HepG2 (cell line): Measurements from ENCODE around the gene FUT3. TPM values are rescaled to one million over a fixed set of nuclear protein-coding genes. Genes with fewer than 3 reads are reported as not detected.

Experiments used
- ATAC-seq: fragments of 200-7000 bp; cut with Tn5 transposase; 3 replicates; pipeline ENCODE4 v1.9.1; 2020; ENCODE audit warnings: mild to moderate bottlenecking, moderate library complexity
- BruUV-seq: library from RNA; stranded (reverse); fragments of 400-500 nt; replicated peaks from 2 replicates; lab custom pipeline; 2021; lab: Mats Ljungman, UMichigan
- CTCF ChIA-PET: fragments of 300-600 bp; formaldehyde crosslinking; extraction: SDS; loops from one replicate; lab custom pipeline; 2021; ENCODE audit warnings: low total read pairs, inconsistent platforms, low intra/inter-chr PET ratio; lab: Yijun Ruan, JAX
- POLR2A ChIA-PET: fragments of 350-600 bp; sonication (Branson Sonifier 250); formaldehyde crosslinking; loops from one replicate; lab custom pipeline; 2020; ENCODE audit warnings: antibody characterized with exemption, inconsistent platforms; lab: Yijun Ruan, JAX
- DNase-seq: peaks from one replicate; pipeline ENCODE4 v3.0.0-alpha.2; 2015; ENCODE audit warnings: low spot score
- FAIRE-seq: peaks from 3 replicates; lab custom pipeline; 2011; peaks lifted over from hg19 to GRCh38; lab: Jason Lieb, UNC
- H2AFZ ChIP-seq: one replicate; pipeline ENCODE4 v1.6.1; 2011; ENCODE audit warnings: low read length, inconsistent platforms
- H3K27ac ChIP-seq: fragments of 300-600 bp; 3 replicates; pipeline ENCODE4 v1.8.0; 2011; ENCODE audit warnings: mixed run types, mild to moderate bottlenecking, mixed read lengths, low read length, inconsistent platforms; ENCODE audit not compliant: insufficient read depth; ENCODE audit errors: extremely low read length
- H3K27me3 ChIP-seq, 2 experiments: fragments of 200-600 bp in 1 of 2; 2 replicates in 1 of 2; 3 replicates in 1 of 2; pipeline versions ENCODE4 v1.6.0 to v1.8.0; 2011; ENCODE audit warnings: low read length in 2 of 2, mild to moderate bottlenecking in 2 of 2, moderate library complexity in 2 of 2, inconsistent platforms in 1 of 2; ENCODE audit not compliant: insufficient read depth in 2 of 2, control insufficient read depth in 1 of 2
- H3K36me3 ChIP-seq, 2 experiments: fragments of 200-600 bp in 1 of 2; replicated peaks in 1 of 2; 2 replicates in 1 of 2; 3 replicates in 1 of 2; pipeline versions ENCODE4 v1.5.1 to v1.8.0; 2011; ENCODE audit warnings: low read length in 2 of 2, inconsistent platforms in 1 of 2; ENCODE audit not compliant: insufficient read depth in 2 of 2, control insufficient read depth in 1 of 2
- H3K4me1 ChIP-seq: 2 replicates; pipeline ENCODE4 v1.5.1; 2012; ENCODE audit warnings: low read length, inconsistent platforms; ENCODE audit not compliant: insufficient read depth
- H3K4me2 ChIP-seq: 2 replicates; pipeline ENCODE4 v1.6.0; 2011; ENCODE audit warnings: low read depth, low read length, inconsistent platforms
- H3K4me3 ChIP-seq, 3 experiments: fragments of 200-600 bp in 1 of 3; sonication (generic), shearing (Covaris generic) in 1 of 3; replicated peaks in 1 of 3; 2 replicates each; pipeline ENCODE4 v1.5.1; 2011 to 2016; ENCODE audit warnings: low read length in 3 of 3, inconsistent platforms in 2 of 3, low read depth in 2 of 3, mild to moderate bottlenecking in 2 of 3, control low read depth in 1 of 3, mixed read lengths in 1 of 3; ENCODE audit not compliant: insufficient read depth in 1 of 3
- H3K79me2 ChIP-seq: one replicate; pipeline ENCODE4 v1.6.1; 2011; ENCODE audit warnings: low read length, inconsistent platforms; ENCODE audit not compliant: insufficient read depth
- H3K9ac ChIP-seq: 2 replicates; pipeline ENCODE4 v1.6.0; 2011; ENCODE audit warnings: mild to moderate bottlenecking, low read depth, low read length, inconsistent platforms; ENCODE audit not compliant: insufficient read depth
- H3K9me3 ChIP-seq: 2 replicates; pipeline ENCODE4 v1.5.1; 2012; ENCODE audit warnings: mild to moderate bottlenecking, low read length
- H4K20me1 ChIP-seq: 2 replicates; pipeline ENCODE4 v1.6.0; 2011; ENCODE audit warnings: inconsistent platforms, mild to moderate bottlenecking, low read length, moderate library complexity; ENCODE audit not compliant: insufficient read depth
- EP300 ChIP-seq, 3 experiments: sonication (generic) in 1 of 3; formaldehyde crosslinking in 1 of 3; IDR thresholded peaks; 2 replicates each; pipeline versions ENCODE4 v1.5.1 to v1.6.1; 2011 to 2020; ENCODE audit warnings: low read depth in 2 of 3, low read length in 2 of 3, borderline replicate concordance in 1 of 3, improper control_type of control experiment in 1 of 3, mild to moderate bottlenecking in 1 of 3, missing genetic modification reagents in 1 of 3, moderate library complexity in 1 of 3
- FOSL1 ChIP-seq: sonication (generic); formaldehyde crosslinking; IDR thresholded peaks from 2 replicates; pipeline ENCODE4 v1.9.0; 2021; ENCODE audit warnings: missing genetic modification reagents, borderline replicate concordance
- JUNB ChIP-seq: sonication (generic); formaldehyde crosslinking; IDR thresholded peaks from 2 replicates; pipeline ENCODE4 v1.8.0; 2022; ENCODE audit warnings: missing genetic modification reagents, mild to moderate bottlenecking, borderline replicate concordance
- MAZ ChIP-seq, 2 experiments: sonication (generic) in 1 of 2; formaldehyde crosslinking in 1 of 2; IDR thresholded peaks; 2 replicates each; pipeline versions ENCODE4 v1.5.0 to v1.6.1; 2012 to 2020; ENCODE audit warnings: low read depth in 2 of 2, mild to moderate bottlenecking in 2 of 2, borderline replicate concordance in 1 of 2, improper control_type of control experiment in 1 of 2, low read length in 1 of 2, missing genetic modification reagents in 1 of 2, moderate library complexity in 1 of 2
- PHF21A ChIP-seq: sonication (generic); formaldehyde crosslinking; IDR thresholded peaks from 2 replicates; pipeline ENCODE4 v1.5.0; 2020; ENCODE audit warnings: mild to moderate bottlenecking, missing genetic modification reagents
- POLR2G ChIP-seq: fragments of 200-400 bp; formaldehyde crosslinking; IDR thresholded peaks from 2 replicates; pipeline ENCODE4 v1.6.1; 2018; ENCODE audit warnings: mild to moderate bottlenecking, low read depth, low read length, moderate library complexity
- SSRP1 ChIP-seq: IDR thresholded peaks from 2 replicates; pipeline ENCODE4 v1.6.1; 2016; ENCODE audit warnings: control low read depth
- ZBTB33 ChIP-seq: sonication (generic); formaldehyde crosslinking; IDR thresholded peaks from 2 replicates; pipeline ENCODE4 v1.4.0; 2020; ENCODE audit warnings: missing genetic modification reagents
- ZC3H13 ChIP-seq: sonication (generic); formaldehyde crosslinking; IDR thresholded peaks from 2 replicates; pipeline ENCODE4 v1.8.1; 2023; ENCODE audit warnings: mild to moderate bottlenecking, missing genetic modification reagents, moderate library complexity
- ZFP41 ChIP-seq: sonication (generic); formaldehyde crosslinking; IDR thresholded peaks from 2 replicates; pipeline ENCODE4 v1.4.0; 2020; ENCODE audit warnings: mild to moderate bottlenecking, missing genetic modification reagents, borderline replicate concordance
- ZNF17 ChIP-seq: sonication (generic); formaldehyde crosslinking; IDR thresholded peaks from 2 replicates; pipeline ENCODE4 v1.5.0; 2020; ENCODE audit warnings: mild to moderate bottlenecking, missing genetic modification reagents
- ZNF256 ChIP-seq: sonication (generic); formaldehyde crosslinking; conservative IDR thresholded peaks from 2 replicates; pipeline ENCODE4 v1.4.0; 2020; ENCODE audit warnings: missing genetic modification reagents
- ZNF556 ChIP-seq: sonication (generic); formaldehyde crosslinking; IDR thresholded peaks from 2 replicates; pipeline ENCODE4 v1.4.0; 2020; ENCODE audit warnings: mild to moderate bottlenecking, missing genetic modification reagents, borderline replicate concordance
- ZNF768 ChIP-seq: sonication (generic); formaldehyde crosslinking; IDR thresholded peaks from 2 replicates; pipeline ENCODE4 v1.4.0; 2020; ENCODE audit warnings: missing genetic modification reagents
- ZNF775 ChIP-seq: sonication (generic); formaldehyde crosslinking; IDR thresholded peaks from 2 replicates; pipeline ENCODE4 v1.4.0; 2020; ENCODE audit warnings: missing genetic modification reagents, mild to moderate bottlenecking, moderate library complexity, borderline replicate concordance
- WGBS: methylation state at CpG from one replicate; pipeline ENCODE4 v1.1.6; 2017; ENCODE audit warnings: low lambda C conversion rate; 5-methylcytosine and 5-hydroxymethylcytosine counted together
- in situ Hi-C: cut with HindIII; loops from 2 replicates; pipeline ENCODE4 v1.10.0; 2017; ENCODE audit warnings: low pct_unique_long_range_greater_than_20kb; ENCODE audit not compliant: extremely low pct_ligation_motif_present
- intact Hi-C: fragments of 100-400 bp; cut with micrococcal nuclease; formaldehyde crosslinking; loops from one replicate; pipeline ENCODE4 v1.10.0; 2022; ENCODE audit not compliant: unreplicated experiment
- polyA plus RNA-seq, 8 experiments: library from polyadenylated mRNA; depleted of rRNA in 3 of 8; stranded (reverse) in 7 of 8; unstranded in 1 of 8; fragments of >200 nt; fragmentation: Illumina TruSeq in 4 of 8; extraction: Trizol in 4 of 8; gene quantifications; 2 replicates each; pipeline versions ENCODE4 v1.2.1 to v1.2.3, GENCODE V29; 2011 to 2016; ENCODE audit warnings: low read depth in 4 of 8, missing spikeins in 1 of 8, mixed read lengths in 1 of 8; ENCODE audit not compliant: insufficient read depth in 1 of 8
- total RNA-seq, 5 experiments: library from RNA; depleted of rRNA; stranded (reverse); fragments of >200 nt; fragmentation: Illumina TruSeq; extraction: Trizol; gene quantifications; 2 replicates each; pipeline ENCODE4 v1.2.3, GENCODE V29; 2016; ENCODE audit warnings: low read depth in 1 of 5
- TF ChIP-seq, protein P1 (sequence below): sonication (generic); formaldehyde crosslinking; IDR thresholded peaks from 2 replicates; pipeline ENCODE4 v1.8.1; 2023; ENCODE audit warnings: mild to moderate bottlenecking, missing genetic modification reagents
- TF ChIP-seq, protein P2 (sequence below): sonication (generic); formaldehyde crosslinking; IDR thresholded peaks from 2 replicates; pipeline ENCODE4 v1.8.1; 2023; ENCODE audit warnings: missing genetic modification reagents, mild to moderate bottlenecking, borderline replicate concordance

Gene FUT3
- total and polyA plus RNA-seq, 2 of the 13 experiments (the other 11 are each of a cell fraction or from before 2014, with no cell fraction given) = 0.53 to 1.1 TPM

DNA sequence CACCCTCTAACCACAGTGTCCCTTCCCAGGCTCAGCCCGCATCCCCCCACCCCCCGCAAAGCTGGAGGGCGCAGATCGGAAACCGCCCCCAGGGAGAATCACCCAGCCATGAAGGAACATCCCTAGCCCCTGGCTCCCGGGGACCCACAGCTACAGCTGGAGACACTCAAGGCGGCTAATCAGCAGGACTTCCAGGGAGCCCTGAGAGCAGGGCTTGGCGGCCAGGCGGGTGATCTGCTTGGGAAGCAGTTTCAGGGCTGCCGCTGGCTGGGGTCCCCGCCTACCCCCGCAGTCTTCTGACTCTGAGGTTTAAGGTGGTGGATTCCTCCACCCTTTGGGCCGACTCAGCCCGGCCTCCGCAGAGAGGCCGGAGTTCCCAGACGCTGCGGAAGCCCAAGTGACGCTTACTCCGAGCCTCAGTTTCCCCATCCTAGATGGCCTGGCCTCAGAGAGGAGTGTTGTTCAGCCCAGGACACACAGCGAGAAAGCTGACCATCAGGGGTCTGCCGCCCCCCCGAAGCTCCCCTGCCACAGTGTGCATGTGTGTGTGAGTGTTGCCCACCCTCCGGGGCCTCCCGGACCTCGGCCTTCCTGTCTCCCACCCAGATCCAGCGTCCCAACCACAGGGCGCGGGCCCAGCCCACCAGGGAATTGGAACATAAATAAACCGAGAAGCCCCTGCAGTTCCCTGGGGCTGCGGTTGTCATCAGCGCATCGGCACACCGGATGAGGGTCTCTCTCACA, 21.5 kb downstream of the FUT3 start:
- Histone ChIP-seq H4K20me1 (no peaks in the 10 kb centered on the region), H3K79me2 (peaks cover 12% of the 10 kb centered on the region), H3K9ac (peak overlapping the region; percentile 29; the same call in 1 of the 2 replicates), H2AFZ (no peak overlapping the region), H3K36me3 (peaks cover 0 to 5% of the 10 kb centered on the region in 2 experiments; a peak in 1 of 5 replicates), H3K27me3 (no peaks in the 10 kb centered on the region; a peak in 1 of 5 replicates), H3K4me2 (peak overlapping the region; percentile 100; the same call in 1 of the 2 replicates), H3K9me3 (no peaks in the 10 kb centered on the region), H3K27ac (no peak overlapping the region), H3K4me1 (peaks cover 46% of the 10 kb centered on the region), H3K4me3 (peak overlapping the region in 1 of 3 experiments; percentile 90; a peak in 1 of 6 replicates)
- ATAC-seq (no peak), DNase-seq (no peak), FAIRE-seq (no peak)
- POLR2A ChIA-PET = interaction anchor here (2.0 to 4.2 kb wide), 10 partner anchors 9 to 79 kb away, joined by 8 to 96 read pairs (median 33); partner anchors contain the start of genes FUT5, FUT6, NDUFA11 and NRTN
- in situ Hi-C loops = no loop called here
- intact Hi-C loops = loop anchor here (5.0 kb wide), 1 partner anchor 43 kb away; the partner anchor contains the start of gene FUT5
- CTCF ChIA-PET = no interaction called here
- BruUV-seq = no TSS peak
- WGBS = 82% methylated on average over 11 of the region's 34 CpGs
- TF ChIP-seq ZNF17 (CRISPR knock-in tag) = no peak
- no peak for TF ChIP-seq ZNF256 (CRISPR knock-in tag)
- peak; percentile 15; the same call in 1 of the 2 replicates for TF ChIP-seq ZBTB33 (CRISPR knock-in tag)
- peak; percentile 47; the same call in 1 of the 2 replicates for TF ChIP-seq ZC3H13 (CRISPR knock-in tag)
- TF ChIP-seq PHF21A (CRISPR knock-in tag) = no peak
- 0 out of 2 replicates have a peak, but pooled peaks have one; percentile 21 for TF ChIP-seq SSRP1 (CRISPR knock-in tag)
- TF ChIP-seq MAZ (IDR thresholded peaks at IDR 0.05; ENCODE audit: borderline replicate concordance, low read depth, low read length) = no peak
- TF ChIP-seq MAZ (CRISPR knock-in tag; IDR thresholded peaks at IDR 0.05; ENCODE audit: low read depth) = no peak
- TF ChIP-seq, protein P1, sequence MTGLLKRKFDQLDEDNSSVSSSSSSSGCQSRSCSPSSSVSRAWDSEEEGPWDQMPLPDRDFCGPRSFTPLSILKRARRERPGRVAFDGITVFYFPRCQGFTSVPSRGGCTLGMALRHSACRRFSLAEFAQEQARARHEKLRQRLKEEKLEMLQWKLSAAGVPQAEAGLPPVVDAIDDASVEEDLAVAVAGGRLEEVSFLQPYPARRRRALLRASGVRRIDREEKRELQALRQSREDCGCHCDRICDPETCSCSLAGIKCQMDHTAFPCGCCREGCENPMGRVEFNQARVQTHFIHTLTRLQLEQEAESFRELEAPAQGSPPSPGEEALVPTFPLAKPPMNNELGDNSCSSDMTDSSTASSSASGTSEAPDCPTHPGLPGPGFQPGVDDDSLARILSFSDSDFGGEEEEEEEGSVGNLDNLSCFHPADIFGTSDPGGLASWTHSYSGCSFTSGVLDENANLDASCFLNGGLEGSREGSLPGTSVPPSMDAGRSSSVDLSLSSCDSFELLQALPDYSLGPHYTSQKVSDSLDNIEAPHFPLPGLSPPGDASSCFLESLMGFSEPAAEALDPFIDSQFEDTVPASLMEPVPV (CRISPR knock-in tag) = no peak
- TF ChIP-seq FOSL1 = no peak
- no peak for TF ChIP-seq ZNF775 (CRISPR knock-in tag)
- TF ChIP-seq ZNF556 = no peak
- no peak for TF ChIP-seq EP300 (IDR thresholded peaks at IDR 0.05; ENCODE audit: low read depth in 2 of 2, low read length in 2 of 2)
- no peak for TF ChIP-seq EP300 (CRISPR knock-in tag; IDR thresholded peaks at IDR 0.05; ENCODE audit: borderline replicate concordance)
- no peak for TF ChIP-seq ZFP41 (CRISPR knock-in tag)
- TF ChIP-seq POLR2G = peak; percentile 12; the same call in 1 of the 2 replicates
- TF ChIP-seq JUNB (CRISPR knock-in tag) = no peak
- peak; percentile 70; the same call in 1 of the 2 replicates for TF ChIP-seq ZNF768
- TF ChIP-seq, protein P2, sequence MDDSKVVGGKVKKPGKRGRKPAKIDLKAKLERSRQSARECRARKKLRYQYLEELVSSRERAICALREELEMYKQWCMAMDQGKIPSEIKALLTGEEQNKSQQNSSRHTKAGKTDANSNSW = no peak
